Thyroid gland (tissue), 4 donors: Measurements from ENCODE around the gene CHRDL2. TPM values are rescaled to one million over a fixed set of nuclear protein-coding genes. Genes with fewer than 3 reads are reported as not detected.

Experiments used
- DNase-seq, 2 donors: peaks; one replicate each; pipeline ENCODE4 v3.0.0-alpha.2; 2019
- H3K27ac ChIP-seq, 3 donors: fragments of 200-600 bp; sonication (generic); 1 replicate in 2 of 3; 2 replicates in 1 of 3; pipeline ENCODE4 v1.5.1; 2016 to 2019; ENCODE audit warnings: mild to moderate bottlenecking in 1 of 3, moderate library complexity in 1 of 3
- H3K27me3 ChIP-seq: fragments of 200-600 bp; sonication (generic); one replicate; pipeline ENCODE4 v1.5.1; 2019
- H3K36me3 ChIP-seq, 2 donors: fragments of 200-600 bp; sonication (generic); one replicate each; pipeline ENCODE4 v1.5.1; 2016 to 2019
- H3K4me1 ChIP-seq, 2 donors: fragments of 200-600 bp; sonication (generic); one replicate each; pipeline ENCODE4 v1.5.1; 2017 to 2019
- H3K4me3 ChIP-seq, 3 donors: fragments of 200-600 bp; sonication (generic); replicated peaks in 1 of 3; 1 replicate in 2 of 3; 2 replicates in 1 of 3; pipeline ENCODE4 v1.5.1; 2016; ENCODE audit warnings: mild to moderate bottlenecking in 1 of 3
- H3K9me3 ChIP-seq: fragments of 200-600 bp; sonication (generic); one replicate; pipeline ENCODE4 v1.5.1; 2017
- POLR2A ChIP-seq, 2 donors: fragments of 450-650 bp; IDR thresholded peaks; one replicate each; pipeline ENCODE4 v1.6.1; 2017; ENCODE audit warnings: antibody characterized with exemption in 2 of 2, mild to moderate bottlenecking in 2 of 2, moderate library complexity in 1 of 2
- WGBS, 2 donors: methylation state at CpG; one replicate each; pipeline ENCODE4 v1.1.5; 2017; 5-methylcytosine and 5-hydroxymethylcytosine counted together
- intact Hi-C: fragments of 100-400 bp; cut with DNase I; formaldehyde crosslinking; loops from one replicate; pipeline ENCODE4 v1.15.1; 2023
- total RNA-seq, 4 donors: library from RNA; depleted of rRNA; stranded (reverse); fragments of >200 nt; gene quantifications; one replicate each; pipeline ENCODE4 v1.2.3, GENCODE V29; 2016
- TF ChIP-seq, protein P1 (sequence below), 6 experiments: fragments of 200-600 bp in 3 of 6; fragments of 450-650 bp in 3 of 6; sonication (generic) in 3 of 6; IDR thresholded peaks; one replicate each; pipeline ENCODE4 v1.5.1; 2016 to 2019; ENCODE audit warnings: antibody characterized with exemption in 6 of 6, mild to moderate bottlenecking in 2 of 6, inconsistent platforms in 1 of 6, moderate library complexity in 1 of 6

CHRDL2 gene
- total RNA-seq, 4 donors from 2014 or later, result not detected

DNA sequence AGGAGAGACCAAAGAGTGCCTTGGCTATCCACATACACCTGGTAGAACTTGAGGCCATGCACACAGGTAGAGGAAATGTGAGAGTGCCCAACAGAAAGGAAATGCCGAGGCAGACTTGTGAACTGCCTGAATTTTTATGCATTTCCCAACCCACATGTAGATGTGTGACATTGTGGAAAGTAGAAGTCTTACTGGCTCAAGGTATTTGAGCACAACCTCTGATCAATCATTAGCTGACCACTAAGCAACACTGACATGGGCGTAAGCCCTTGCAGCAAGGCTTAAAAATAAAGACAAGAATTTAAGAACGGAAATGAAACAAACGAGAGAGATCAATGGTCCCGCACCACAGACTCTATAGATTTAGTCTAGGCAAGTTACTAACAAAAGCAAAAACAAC is 76.2 kb downstream of the CHRDL2 start:
- intact Hi-C loops, result no loop called here
- 93 to 96% methylated on average over 5 of the region's 5 CpGs for WGBS, 2 donors
- Histone ChIP-seq H3K27me3 (no peaks in the 10 kb centered on the region), H3K4me1 (no peaks in the 10 kb centered on the region), H3K27ac (no peak overlapping the region), H3K9me3 (no peaks in the 10 kb centered on the region), H3K36me3 (no peaks in the 10 kb centered on the region), H3K4me3 (no peak overlapping the region)
- DNase-seq, result no peak
- TF ChIP-seq, protein P1, sequence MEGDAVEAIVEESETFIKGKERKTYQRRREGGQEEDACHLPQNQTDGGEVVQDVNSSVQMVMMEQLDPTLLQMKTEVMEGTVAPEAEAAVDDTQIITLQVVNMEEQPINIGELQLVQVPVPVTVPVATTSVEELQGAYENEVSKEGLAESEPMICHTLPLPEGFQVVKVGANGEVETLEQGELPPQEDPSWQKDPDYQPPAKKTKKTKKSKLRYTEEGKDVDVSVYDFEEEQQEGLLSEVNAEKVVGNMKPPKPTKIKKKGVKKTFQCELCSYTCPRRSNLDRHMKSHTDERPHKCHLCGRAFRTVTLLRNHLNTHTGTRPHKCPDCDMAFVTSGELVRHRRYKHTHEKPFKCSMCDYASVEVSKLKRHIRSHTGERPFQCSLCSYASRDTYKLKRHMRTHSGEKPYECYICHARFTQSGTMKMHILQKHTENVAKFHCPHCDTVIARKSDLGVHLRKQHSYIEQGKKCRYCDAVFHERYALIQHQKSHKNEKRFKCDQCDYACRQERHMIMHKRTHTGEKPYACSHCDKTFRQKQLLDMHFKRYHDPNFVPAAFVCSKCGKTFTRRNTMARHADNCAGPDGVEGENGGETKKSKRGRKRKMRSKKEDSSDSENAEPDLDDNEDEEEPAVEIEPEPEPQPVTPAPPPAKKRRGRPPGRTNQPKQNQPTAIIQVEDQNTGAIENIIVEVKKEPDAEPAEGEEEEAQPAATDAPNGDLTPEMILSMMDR (IDR thresholded peaks at IDR 0.05), result no peak
- TF ChIP-seq POLR2A (IDR thresholded peaks at IDR 0.05), result no peak

DNA sequence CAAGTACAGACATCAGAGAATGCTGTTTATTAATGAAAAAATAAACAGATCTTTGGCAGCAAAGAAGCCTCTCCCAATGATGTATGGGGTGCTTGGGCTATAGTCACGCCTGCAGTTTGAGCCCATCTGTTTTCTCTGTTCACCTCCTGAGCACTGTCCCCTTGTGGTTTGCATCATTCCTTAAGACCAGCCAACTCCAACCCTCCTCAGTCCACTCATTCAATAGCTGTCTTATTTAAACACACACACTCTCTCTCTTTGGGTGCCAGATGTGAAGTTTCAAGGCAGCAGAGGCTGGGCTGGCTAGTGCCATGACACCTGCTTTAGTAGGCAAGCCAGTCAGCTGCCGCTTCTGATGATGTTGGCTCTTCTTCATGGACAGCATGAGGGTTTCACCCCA is 80.7 kb downstream of the CHRDL2 start:
- WGBS, 2 donors, result 84 to 93% methylated on average over 2 of the region's 2 CpGs
- no peak for TF ChIP-seq POLR2A (IDR thresholded peaks at IDR 0.05)
- TF ChIP-seq, protein P1 (IDR thresholded peaks at IDR 0.05), result no peak
- Histone ChIP-seq H3K4me1 (no peaks in the 10 kb centered on the region), H3K4me3 (no peak overlapping the region), H3K27me3 (no peaks in the 10 kb centered on the region), H3K9me3 (no peaks in the 10 kb centered on the region), H3K27ac (no peak overlapping the region), H3K36me3 (no peaks in the 10 kb centered on the region)
- intact Hi-C loops, result no loop called here
- no peak for DNase-seq

DNA sequence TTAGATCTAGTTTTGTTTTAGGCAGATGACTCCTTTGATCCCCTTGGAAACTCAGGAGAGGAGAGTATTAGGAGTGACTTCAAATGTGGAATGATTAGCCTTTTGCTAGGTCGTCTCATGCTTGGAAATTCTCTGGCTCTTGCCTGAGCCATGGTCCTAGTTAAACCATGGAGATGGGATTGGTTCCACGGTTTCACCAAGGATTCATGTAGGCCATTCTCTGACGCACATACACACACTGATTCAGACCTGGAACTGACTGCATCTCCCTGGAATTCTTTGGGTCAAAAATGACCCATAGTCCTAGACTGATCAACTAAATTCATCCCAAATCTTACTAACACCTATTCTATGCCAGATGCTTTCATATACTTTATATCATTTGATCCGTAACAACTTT is 82.3 kb downstream of the CHRDL2 start:
- Histone ChIP-seq H3K9me3 (no peaks in the 10 kb centered on the region), H3K27me3 (no peaks in the 10 kb centered on the region), H3K27ac (no peak overlapping the region), H3K4me1 (no peaks in the 10 kb centered on the region), H3K36me3 (no peaks in the 10 kb centered on the region), H3K4me3 (no peak overlapping the region)
- no peak for DNase-seq
- intact Hi-C loops, result no loop called here
- TF ChIP-seq POLR2A (IDR thresholded peaks at IDR 0.05), result no peak
- TF ChIP-seq, protein P1 (IDR thresholded peaks at IDR 0.05), result no peak
- 91 to 96% methylated on average over 4 of the region's 4 CpGs for WGBS, 2 donors

DNA sequence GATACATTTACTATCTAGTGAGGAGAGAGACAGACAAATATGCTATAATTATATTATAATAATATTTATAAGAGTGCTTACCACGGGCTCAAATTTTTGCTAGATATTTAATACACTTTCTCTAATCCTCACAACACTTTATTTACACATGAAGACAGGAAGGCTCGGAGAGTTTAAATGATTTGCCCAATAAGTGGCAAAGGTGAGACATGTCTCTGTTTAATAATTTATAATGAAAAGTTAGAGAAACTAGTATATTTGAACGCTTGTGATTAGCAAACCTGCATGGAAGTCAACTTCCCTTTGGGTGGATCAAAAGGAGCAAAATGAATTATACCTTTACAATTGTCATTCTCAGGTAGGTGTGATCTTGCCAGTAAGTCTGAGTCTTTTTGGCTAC is 83.4 kb downstream of the CHRDL2 start:
- Histone ChIP-seq H3K4me1 (no peaks in the 10 kb centered on the region), H3K36me3 (no peaks in the 10 kb centered on the region), H3K4me3 (no peak overlapping the region), H3K27ac (no peak overlapping the region), H3K27me3 (no peaks in the 10 kb centered on the region), H3K9me3 (no peaks in the 10 kb centered on the region)
- TF ChIP-seq, protein P1 (IDR thresholded peaks at IDR 0.05), result no peak
- no peak for TF ChIP-seq POLR2A (IDR thresholded peaks at IDR 0.05)
- 98 to 99% methylated on average over 3 of the region's 3 CpGs for WGBS, 2 donors
- no peak for DNase-seq
- intact Hi-C loops, result no loop called here

DNA sequence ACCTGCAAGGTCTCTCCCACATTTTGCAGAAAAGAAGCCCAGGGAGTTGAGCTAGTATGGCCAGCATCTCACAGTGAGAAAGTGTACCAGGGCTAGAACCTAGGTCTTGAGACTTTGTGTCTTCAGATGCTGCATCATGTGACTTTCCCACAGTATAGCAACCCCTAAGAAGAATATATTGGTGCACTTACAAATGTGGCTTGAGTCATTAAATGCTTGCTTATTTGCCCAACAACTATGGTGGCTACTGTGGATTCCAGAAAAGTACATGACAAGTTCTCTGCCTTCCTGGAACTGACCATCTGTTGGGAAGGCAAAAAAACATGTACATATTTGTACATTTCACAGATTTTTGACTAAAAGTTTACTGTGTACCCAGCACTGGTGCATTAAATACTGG is 83.8 kb downstream of the CHRDL2 start:
- H3K4me1 ChIP-seq, result no peaks in the 10 kb centered on the region
- H3K4me3 ChIP-seq, result no peak overlapping the region
- intact Hi-C loops, result no loop called here
- no peaks in the 10 kb centered on the region for H3K27me3 ChIP-seq
- no peaks in the 10 kb centered on the region for H3K36me3 ChIP-seq
- no peak overlapping the region for H3K27ac ChIP-seq
- no peaks in the 10 kb centered on the region for H3K9me3 ChIP-seq
- no peak for DNase-seq
- TF ChIP-seq POLR2A (IDR thresholded peaks at IDR 0.05), result no peak
- TF ChIP-seq, protein P1 (IDR thresholded peaks at IDR 0.05), result no peak
